ENCODE results near the gene ACTN1. TPM values are rescaled to one million over a fixed set of nuclear protein-coding genes. Genes with fewer than 3 reads are reported as not detected.

The ACTN1 gene
- total and polyA plus RNA-seq, 2 of the 8 experiments (the other 6 are each of a cell fraction or from before 2014, with no cell fraction given), result 236 to 262 TPM

GRCh38 chr14:69001375-69001774, 22.3 kb upstream of the ACTN1 start:
- H3K9ac ChIP-seq (replicated peaks in 1 of 4; ENCODE audit: extremely low read depth in 1 of 4, low read depth in 3 of 4, low read length in 3 of 4), result no peak overlapping the region
- no peak overlapping the region for H3K4me2 ChIP-seq (ENCODE audit: insufficient read depth in 1 of 2, low read depth in 2 of 2, low read length in 2 of 2)
- TF ChIP-seq SP2 (IDR thresholded peaks at IDR 0.05; ENCODE audit: low read length) (no peak), ZNF274 (IDR thresholded peaks at IDR 0.05; ENCODE audit: borderline replicate concordance, extremely low read depth, low read length) (no peak), KDM1A (IDR thresholded peaks at IDR 0.05; ENCODE audit: borderline replicate concordance, low read length) (no peak), SUZ12 (IDR thresholded peaks at IDR 0.05; ENCODE audit: low read length) (no peak), SIRT6 (IDR thresholded peaks at IDR 0.05; ENCODE audit: low read length) (no peak), SIX5 (IDR thresholded peaks at IDR 0.05; ENCODE audit: low read depth, low read length) (no peak), EZH2 (IDR thresholded peaks at IDR 0.05; ENCODE audit: low read depth, low read length, severe bottlenecking) (no peak), CHD1 (IDR thresholded peaks at IDR 0.05; ENCODE audit: low read depth, low read length) (no peak), POU5F1 (IDR thresholded peaks at IDR 0.05; ENCODE audit: low read depth, low read length) (no peak), MAFK (IDR thresholded peaks at IDR 0.05; ENCODE audit: low read depth, low read length) (no peak), JUN (IDR thresholded peaks at IDR 0.05; ENCODE audit: low read depth, low read length) (no peak), ASH2L (IDR thresholded peaks at IDR 0.05; ENCODE audit: low read length) (no peak)
- no peak overlapping the region for H2AK5ac ChIP-seq (ENCODE audit: low read depth, low read length)
- H3K4me1 ChIP-seq (replicated peaks in 1 of 4; ENCODE audit: control insufficient read depth in 3 of 4, insufficient read depth in 4 of 4, low read length in 3 of 4), result peaks cover 3 to 18% (median 15%) of the 10 kb centered on the region in 4 experiments
- no peak overlapping the region for H2AFZ ChIP-seq (ENCODE audit: low read length)
- H4K20me1 ChIP-seq (replicated peaks in 1 of 2; ENCODE audit: control insufficient read depth in 1 of 2, insufficient read depth in 2 of 2, low read length in 2 of 2), result no peaks in the 10 kb centered on the region
- no peaks in the 10 kb centered on the region; the same call in 1 of the 2 replicates for H3K23me2 ChIP-seq (ENCODE audit: low read depth, low read length)
- no peak overlapping the region for H3K18ac ChIP-seq (ENCODE audit: extremely low read depth, low read length)
- H3K27ac ChIP-seq (ENCODE audit: low read depth, low read length), result no peak overlapping the region
- no peaks in the 10 kb centered on the region for H3K9me3 ChIP-seq (ENCODE audit: insufficient read depth in 2 of 2, low read depth in 1 of 2, low read length in 1 of 2)
- CTCF ChIA-PET (ENCODE audit: partially characterized antibody), result interaction anchor here (0.6 to 4.8 kb wide), 15 partner anchors 11 to 117 kb away, joined by 3 to 24 read pairs (median 5); no protein-coding TSS in a partner anchor
- H3K4me3 ChIP-seq (ENCODE audit: extremely low read depth in 1 of 4, insufficient read depth in 2 of 4, low read depth in 3 of 4, low read length in 4 of 4), result no peak overlapping the region
- no peak overlapping the region for H3K14ac ChIP-seq (ENCODE audit: insufficient read length)
- H4K8ac ChIP-seq (ENCODE audit: extremely low read depth, insufficient read depth, low read length), result no peak overlapping the region
- 91% methylated on average over 2 of the region's 2 CpGs; no CpG with 5 or more reads in 1 of the 2 experiments for WGBS, 2 experiments (ENCODE audit: extremely low coverage in 1 of 2, insufficient coverage in 1 of 2, insufficient read length in 1 of 2, insufficient replicate concordance in 2 of 2, low coverage in 1 of 2, low lambda C conversion rate in 2 of 2, missing lambda C conversion rate in 1 of 2)
- H3K23ac ChIP-seq (ENCODE audit: insufficient read length), result no peak overlapping the region
- no peak overlapping the region for H3K56ac ChIP-seq (replicated peaks; ENCODE audit: insufficient read length, low read depth, low read length)
- DNase-seq (ENCODE audit: low read depth in 1 of 2, low spot score in 2 of 2) (no peak), FAIRE-seq (no peak)
- H2BK20ac ChIP-seq (ENCODE audit: low read length), result no peak overlapping the region
- peak overlapping the region; percentile 58 for H3K4ac ChIP-seq (replicated peaks; ENCODE audit: insufficient read length, low read depth, low read length)
- H2BK5ac ChIP-seq (ENCODE audit: low read depth, low read length), result no peak overlapping the region
- H2BK15ac ChIP-seq (ENCODE audit: low read length), result no peak overlapping the region
- H3K36me3 ChIP-seq (ENCODE audit: control insufficient read depth in 2 of 4, insufficient read depth in 4 of 4, low read length in 3 of 4), result no peaks in the 10 kb centered on the region
- POLR2A ChIA-PET (ENCODE audit: partially characterized antibody), result interaction anchor here (0.9 to 2.5 kb wide), 3 partner anchors 21 to 89 kb away, joined by 3 to 12 read pairs (median 4); no protein-coding TSS in a partner anchor
- no peaks in the 10 kb centered on the region for H3K79me2 ChIP-seq (ENCODE audit: control insufficient read depth in 1 of 2, insufficient read depth in 2 of 2, low read length in 2 of 2)
- no peaks in the 10 kb centered on the region for H3K27me3 ChIP-seq (replicated peaks in 1 of 4; ENCODE audit: control insufficient read depth in 3 of 4, extremely low read depth in 1 of 4, insufficient read depth in 3 of 4, low read length in 3 of 4)
- H3K79me1 ChIP-seq (ENCODE audit: low read depth, low read length), result no peaks in the 10 kb centered on the region
- no peak overlapping the region for H4K5ac ChIP-seq (ENCODE audit: insufficient read length, low read depth, low read length)
- no peak overlapping the region for H2BK12ac ChIP-seq (ENCODE audit: low read depth, low read length)
- H4K91ac ChIP-seq (replicated peaks; ENCODE audit: insufficient read length, low read length), result no peak overlapping the region
- H2BK120ac ChIP-seq (replicated peaks; ENCODE audit: low read depth, low read length), result no peak overlapping the region

Measured in H1 (cell line).